DND-41 (cell line): ENCODE data around the gene GFOD1.

Experiments
- ATAC-seq: fragments of 200-7000 bp; cut with Tn5 transposase; 3 replicates; pipeline ENCODE4 v1.9.1; 2021; ENCODE audit warnings: low read depth; ENCODE audit not compliant: insufficient read depth
- DNase-seq: peaks from one replicate; pipeline ENCODE4 v3.0.0-alpha.2; 2020
- H2AFZ ChIP-seq: 2 replicates; pipeline ENCODE4 v1.6.0; 2012; ENCODE audit warnings: low read depth, low read length
- H3K27ac ChIP-seq: 2 replicates; pipeline ENCODE4 v1.5.1; 2012; ENCODE audit warnings: low read length, inconsistent platforms
- H3K27me3 ChIP-seq: fragments of 200-600 bp; sonication (generic); 2 replicates; pipeline ENCODE4 v1.6.0; 2012; ENCODE audit warnings: low read length, mild to moderate bottlenecking, inconsistent platforms; ENCODE audit not compliant: insufficient read depth, poor library complexity
- H3K36me3 ChIP-seq: 2 replicates; pipeline ENCODE4 v1.5.1; 2012; ENCODE audit warnings: low read length, inconsistent platforms; ENCODE audit not compliant: insufficient read depth
- H3K4me1 ChIP-seq: 2 replicates; pipeline ENCODE4 v1.5.1; 2012; ENCODE audit warnings: mild to moderate bottlenecking, low read length; ENCODE audit not compliant: insufficient read depth
- H3K4me2 ChIP-seq: 2 replicates; pipeline ENCODE4 v1.6.0; 2012; ENCODE audit warnings: mild to moderate bottlenecking, moderate library complexity, low read length, inconsistent platforms; ENCODE audit not compliant: insufficient read depth
- H3K4me3 ChIP-seq, 2 experiments: fragments of 200-600 bp in 1 of 2; shearing (Covaris generic) in 1 of 2; 2 replicates each; pipeline ENCODE4 v1.5.1; 2012 to 2016; ENCODE audit warnings: inconsistent platforms in 2 of 2, low read length in 2 of 2, mild to moderate bottlenecking in 2 of 2, low read depth in 1 of 2, moderate library complexity in 1 of 2
- H3K79me2 ChIP-seq: 2 replicates; pipeline ENCODE4 v1.6.0; 2012; ENCODE audit warnings: low read length, inconsistent platforms; ENCODE audit not compliant: insufficient read depth
- H3K9ac ChIP-seq: 2 replicates; pipeline ENCODE4 v1.6.0; 2012; ENCODE audit warnings: low read depth, mild to moderate bottlenecking, inconsistent platforms, low read length, moderate library complexity
- H3K9me3 ChIP-seq: 2 replicates; pipeline ENCODE4 v1.5.1; 2012; ENCODE audit warnings: low read length, moderate library complexity, mild to moderate bottlenecking, inconsistent platforms; ENCODE audit not compliant: insufficient read depth, severe bottlenecking
- H4K20me1 ChIP-seq: 2 replicates; pipeline ENCODE4 v1.6.0; 2012; ENCODE audit warnings: low read length; ENCODE audit not compliant: insufficient read depth
- CTCF ChIP-seq: IDR thresholded peaks from 2 replicates; pipeline ENCODE4 v1.5.1; 2012; ENCODE audit warnings: borderline replicate concordance, low read length, moderate library complexity, mild to moderate bottlenecking; ENCODE audit not compliant: poor library complexity, severe bottlenecking; ENCODE audit errors: extremely low read depth
- EZH2 ChIP-seq: IDR thresholded peaks from 3 replicates; pipeline ENCODE4 v1.6.1; 2012; ENCODE audit warnings: borderline replicate concordance, low read depth, mild to moderate bottlenecking, moderate library complexity, low read length, inconsistent platforms; ENCODE audit not compliant: severe bottlenecking

The GFOD1 gene

DNA sequence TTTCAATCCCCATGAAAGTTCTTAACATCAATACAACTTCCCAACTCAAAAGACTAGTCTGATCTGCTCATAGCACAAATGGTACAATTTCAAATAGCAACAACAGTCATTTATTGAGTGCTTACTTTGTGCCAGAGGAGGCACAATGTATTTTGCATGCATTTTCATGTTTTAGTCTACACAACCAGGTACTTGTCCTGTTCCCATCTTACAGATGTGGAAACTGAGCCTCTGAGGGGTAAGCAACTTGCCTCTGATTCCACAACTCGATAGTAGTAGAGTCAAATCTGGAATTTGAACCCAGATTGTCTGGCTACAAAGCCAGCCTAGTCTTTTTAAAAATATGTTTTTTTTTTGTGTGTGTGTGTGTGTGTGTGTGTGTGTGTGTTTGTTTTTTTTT is 113.5 kb downstream of the GFOD1 start:
- Histone ChIP-seq H3K4me1 (no peaks in the 10 kb centered on the region), H3K4me2 (no peak overlapping the region), H3K4me3 (no peak overlapping the region), H3K27me3 (no peaks in the 10 kb centered on the region), H2AFZ (no peak overlapping the region), H4K20me1 (no peaks in the 10 kb centered on the region), H3K27ac (no peak overlapping the region), H3K36me3 (no peaks in the 10 kb centered on the region), H3K9ac (no peak overlapping the region), H3K9me3 (no peaks in the 10 kb centered on the region), H3K79me2 (no peaks in the 10 kb centered on the region)
- TF ChIP-seq CTCF (no peak), EZH2 (no peak)
- DNase-seq (no peak), ATAC-seq (no peak)

DNA sequence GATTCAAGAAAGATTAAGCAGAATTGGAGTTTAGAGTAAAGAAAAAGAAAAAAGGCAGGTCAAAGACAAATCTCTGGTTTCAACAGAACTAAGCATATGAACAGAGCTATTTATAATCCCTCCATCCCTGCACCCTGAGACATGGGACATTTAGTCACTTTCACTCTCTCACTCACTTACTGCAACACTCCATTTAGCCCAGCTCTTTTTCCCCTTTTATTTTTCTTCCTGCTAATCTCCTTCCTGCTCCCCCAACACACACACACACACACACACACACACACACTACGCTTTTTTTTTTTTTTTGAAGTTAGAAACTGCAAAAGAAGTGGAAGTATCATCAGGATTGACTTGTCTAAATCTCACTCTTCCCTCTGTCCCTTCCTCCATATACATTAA is 113.9 kb downstream of the GFOD1 start:
- no peaks in the 10 kb centered on the region for H3K79me2 ChIP-seq
- no peak for DNase-seq
- H3K27me3 ChIP-seq = no peaks in the 10 kb centered on the region
- H4K20me1 ChIP-seq = no peaks in the 10 kb centered on the region
- no peaks in the 10 kb centered on the region for H3K9me3 ChIP-seq
- no peak overlapping the region for H3K27ac ChIP-seq
- no peak overlapping the region for H3K4me3 ChIP-seq
- ATAC-seq = no peak
- H2AFZ ChIP-seq = no peak overlapping the region
- H3K36me3 ChIP-seq = no peaks in the 10 kb centered on the region
- TF ChIP-seq CTCF = no peak
- no peak for TF ChIP-seq EZH2
- no peaks in the 10 kb centered on the region for H3K4me1 ChIP-seq
- H3K4me2 ChIP-seq = no peak overlapping the region
- H3K9ac ChIP-seq = no peak overlapping the region

DNA sequence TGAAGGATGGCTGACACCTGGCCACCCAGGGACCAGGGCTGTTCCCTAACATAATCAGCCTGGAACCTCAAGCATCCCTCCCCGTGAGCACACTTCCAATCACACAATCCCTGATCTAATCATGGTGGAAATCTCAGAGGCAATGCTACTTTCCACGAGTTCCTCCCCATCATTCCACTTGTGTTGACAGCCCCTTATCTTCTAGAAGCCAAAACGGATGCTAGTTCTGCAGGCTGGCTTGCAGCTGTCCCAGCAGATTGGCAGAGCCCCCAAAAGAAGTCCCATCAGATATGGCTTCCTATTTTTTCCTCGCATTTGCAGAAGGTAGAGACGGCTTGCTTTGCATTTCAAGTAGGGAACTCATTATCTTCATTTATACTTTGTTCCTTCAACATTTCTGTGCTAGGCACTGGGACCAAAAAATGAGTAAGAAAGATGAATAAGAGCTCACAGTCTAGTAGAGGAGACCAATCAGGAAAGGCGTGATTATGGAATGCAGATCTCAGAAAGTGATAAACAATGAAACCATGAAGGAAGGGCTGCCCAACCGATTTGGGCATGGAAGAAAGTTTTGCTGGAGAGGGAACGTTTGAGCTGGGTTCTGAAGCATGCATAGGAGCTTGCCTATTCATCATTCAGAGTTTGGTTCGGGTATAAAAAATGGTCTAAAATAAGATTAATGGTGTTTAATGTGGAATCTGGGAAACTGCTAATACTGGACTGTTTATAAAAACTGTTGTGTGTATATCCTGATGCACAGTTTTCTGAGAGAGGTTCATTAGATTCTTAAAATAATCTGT is 114.5 kb downstream of the GFOD1 start:
- no peak overlapping the region for H3K27ac ChIP-seq
- ATAC-seq (no peak), DNase-seq (no peak)
- H3K4me1 ChIP-seq = no peaks in the 10 kb centered on the region
- H2AFZ ChIP-seq = no peak overlapping the region
- H4K20me1 ChIP-seq = peaks cover 3% of the 10 kb centered on the region; the same call in 1 of the 2 replicates
- H3K9ac ChIP-seq = no peak overlapping the region
- no peak overlapping the region for H3K4me3 ChIP-seq
- H3K4me2 ChIP-seq = no peak overlapping the region
- H3K79me2 ChIP-seq = no peaks in the 10 kb centered on the region
- no peaks in the 10 kb centered on the region for H3K36me3 ChIP-seq
- no peaks in the 10 kb centered on the region for H3K9me3 ChIP-seq
- H3K27me3 ChIP-seq = no peaks in the 10 kb centered on the region
- TF ChIP-seq EZH2 = no peak

- Histone ChIP-seq H3K27ac (no peak overlapping the region), H3K36me3 (no peaks in the 10 kb centered on the region), H2AFZ (no peak overlapping the region), H3K4me3 (no peak overlapping the region), H4K20me1 (peaks cover 3% of the 10 kb centered on the region; the same call in 1 of the 2 replicates), H3K27me3 (no peaks in the 10 kb centered on the region), H3K4me1 (no peaks in the 10 kb centered on the region), H3K9me3 (no peaks in the 10 kb centered on the region), H3K9ac (no peak overlapping the region), H3K4me2 (no peak overlapping the region), H3K79me2 (no peaks in the 10 kb centered on the region)
- DNase-seq = no peak
- TF ChIP-seq EZH2 (no peak), CTCF (no peak)
- ATAC-seq = no peak
Measured at GRCh38 chr6:13372076-13372475, 115.3 kb downstream of the GFOD1 start.
